ENCODE data around the gene PAPSS2.

DNA sequence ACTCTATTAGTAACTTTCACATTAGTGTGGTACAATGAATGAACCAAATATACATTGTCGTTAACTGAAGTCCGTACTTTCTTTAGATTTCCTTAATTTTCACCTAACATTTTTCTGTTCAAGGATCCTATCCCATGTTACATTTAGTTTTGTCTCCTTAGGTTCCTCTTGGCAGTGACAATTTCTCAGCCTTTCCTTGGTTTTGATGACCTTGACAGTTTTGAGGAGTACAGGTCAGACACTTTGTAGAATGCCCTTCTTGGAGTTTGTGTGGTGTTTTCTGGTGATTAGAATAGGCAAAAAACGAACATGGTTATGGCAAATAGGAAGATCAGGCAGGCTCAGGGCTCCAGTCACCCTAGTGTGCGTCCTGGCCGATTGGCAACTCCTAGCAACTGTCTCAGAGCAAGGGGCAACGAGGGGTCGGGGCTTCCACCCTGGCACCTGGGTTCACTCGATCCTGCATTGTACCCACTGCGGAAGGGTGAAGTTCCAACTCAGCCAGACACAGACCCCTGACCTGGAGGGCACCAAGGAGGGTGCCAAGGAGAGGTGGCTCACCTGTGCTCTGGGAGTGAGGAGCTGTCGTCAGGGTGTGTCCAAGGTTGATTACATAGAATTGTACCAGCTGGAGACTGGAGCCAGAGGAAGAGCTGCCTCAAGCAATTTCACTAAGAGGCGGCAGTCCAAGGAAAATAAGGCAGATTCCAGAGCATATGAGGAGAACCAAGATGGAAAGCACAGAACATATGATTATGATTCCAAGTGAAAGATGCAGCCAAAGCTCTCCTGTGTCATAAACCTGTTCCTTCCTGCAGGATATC, 37.5 kb downstream of the PAPSS2 start:
- TF ChIP-seq, protein P1, sequence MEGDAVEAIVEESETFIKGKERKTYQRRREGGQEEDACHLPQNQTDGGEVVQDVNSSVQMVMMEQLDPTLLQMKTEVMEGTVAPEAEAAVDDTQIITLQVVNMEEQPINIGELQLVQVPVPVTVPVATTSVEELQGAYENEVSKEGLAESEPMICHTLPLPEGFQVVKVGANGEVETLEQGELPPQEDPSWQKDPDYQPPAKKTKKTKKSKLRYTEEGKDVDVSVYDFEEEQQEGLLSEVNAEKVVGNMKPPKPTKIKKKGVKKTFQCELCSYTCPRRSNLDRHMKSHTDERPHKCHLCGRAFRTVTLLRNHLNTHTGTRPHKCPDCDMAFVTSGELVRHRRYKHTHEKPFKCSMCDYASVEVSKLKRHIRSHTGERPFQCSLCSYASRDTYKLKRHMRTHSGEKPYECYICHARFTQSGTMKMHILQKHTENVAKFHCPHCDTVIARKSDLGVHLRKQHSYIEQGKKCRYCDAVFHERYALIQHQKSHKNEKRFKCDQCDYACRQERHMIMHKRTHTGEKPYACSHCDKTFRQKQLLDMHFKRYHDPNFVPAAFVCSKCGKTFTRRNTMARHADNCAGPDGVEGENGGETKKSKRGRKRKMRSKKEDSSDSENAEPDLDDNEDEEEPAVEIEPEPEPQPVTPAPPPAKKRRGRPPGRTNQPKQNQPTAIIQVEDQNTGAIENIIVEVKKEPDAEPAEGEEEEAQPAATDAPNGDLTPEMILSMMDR (conservative IDR thresholded peaks at IDR 0.05; ENCODE audit: low read depth in 2 of 2) = no peak
- TF ChIP-seq EZH2 (IDR thresholded peaks at IDR 0.05; ENCODE audit: low read depth, unreplicated experiment) (no peak), POLR2AphosphoS5 (IDR thresholded peaks at IDR 0.05; ENCODE audit: low read depth) (no peak), JUNB (IDR thresholded peaks at IDR 0.05; ENCODE audit: unreplicated experiment) (no peak), CREB1 (CRISPR knock-in tag; IDR thresholded peaks at IDR 0.05; ENCODE audit: low read depth) (no peak), EZH2phosphoT487 (IDR thresholded peaks at IDR 0.05; ENCODE audit: unreplicated experiment) (no peak)
- TF ChIP-seq, protein P2, sequence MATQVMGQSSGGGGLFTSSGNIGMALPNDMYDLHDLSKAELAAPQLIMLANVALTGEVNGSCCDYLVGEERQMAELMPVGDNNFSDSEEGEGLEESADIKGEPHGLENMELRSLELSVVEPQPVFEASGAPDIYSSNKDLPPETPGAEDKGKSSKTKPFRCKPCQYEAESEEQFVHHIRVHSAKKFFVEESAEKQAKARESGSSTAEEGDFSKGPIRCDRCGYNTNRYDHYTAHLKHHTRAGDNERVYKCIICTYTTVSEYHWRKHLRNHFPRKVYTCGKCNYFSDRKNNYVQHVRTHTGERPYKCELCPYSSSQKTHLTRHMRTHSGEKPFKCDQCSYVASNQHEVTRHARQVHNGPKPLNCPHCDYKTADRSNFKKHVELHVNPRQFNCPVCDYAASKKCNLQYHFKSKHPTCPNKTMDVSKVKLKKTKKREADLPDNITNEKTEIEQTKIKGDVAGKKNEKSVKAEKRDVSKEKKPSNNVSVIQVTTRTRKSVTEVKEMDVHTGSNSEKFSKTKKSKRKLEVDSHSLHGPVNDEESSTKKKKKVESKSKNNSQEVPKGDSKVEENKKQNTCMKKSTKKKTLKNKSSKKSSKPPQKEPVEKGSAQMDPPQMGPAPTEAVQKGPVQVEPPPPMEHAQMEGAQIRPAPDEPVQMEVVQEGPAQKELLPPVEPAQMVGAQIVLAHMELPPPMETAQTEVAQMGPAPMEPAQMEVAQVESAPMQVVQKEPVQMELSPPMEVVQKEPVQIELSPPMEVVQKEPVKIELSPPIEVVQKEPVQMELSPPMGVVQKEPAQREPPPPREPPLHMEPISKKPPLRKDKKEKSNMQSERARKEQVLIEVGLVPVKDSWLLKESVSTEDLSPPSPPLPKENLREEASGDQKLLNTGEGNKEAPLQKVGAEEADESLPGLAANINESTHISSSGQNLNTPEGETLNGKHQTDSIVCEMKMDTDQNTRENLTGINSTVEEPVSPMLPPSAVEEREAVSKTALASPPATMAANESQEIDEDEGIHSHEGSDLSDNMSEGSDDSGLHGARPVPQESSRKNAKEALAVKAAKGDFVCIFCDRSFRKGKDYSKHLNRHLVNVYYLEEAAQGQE (IDR thresholded peaks at IDR 0.05; ENCODE audit: unreplicated experiment) = no peak
- TF ChIP-seq, protein P3, sequence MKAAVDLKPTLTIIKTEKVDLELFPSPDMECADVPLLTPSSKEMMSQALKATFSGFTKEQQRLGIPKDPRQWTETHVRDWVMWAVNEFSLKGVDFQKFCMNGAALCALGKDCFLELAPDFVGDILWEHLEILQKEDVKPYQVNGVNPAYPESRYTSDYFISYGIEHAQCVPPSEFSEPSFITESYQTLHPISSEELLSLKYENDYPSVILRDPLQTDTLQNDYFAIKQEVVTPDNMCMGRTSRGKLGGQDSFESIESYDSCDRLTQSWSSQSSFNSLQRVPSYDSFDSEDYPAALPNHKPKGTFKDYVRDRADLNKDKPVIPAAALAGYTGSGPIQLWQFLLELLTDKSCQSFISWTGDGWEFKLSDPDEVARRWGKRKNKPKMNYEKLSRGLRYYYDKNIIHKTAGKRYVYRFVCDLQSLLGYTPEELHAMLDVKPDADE (IDR thresholded peaks at IDR 0.05) = no peak

Data from GM23338 (cell line).